AG08396 (cell line): ENCODE results near the gene FDX1.

Experiments used
- DNase-seq: peaks from one replicate; pipeline ENCODE4 v3.0.0; 2012; ENCODE audit warnings: low spot score, mixed read lengths

The FDX1 gene

DNA sequence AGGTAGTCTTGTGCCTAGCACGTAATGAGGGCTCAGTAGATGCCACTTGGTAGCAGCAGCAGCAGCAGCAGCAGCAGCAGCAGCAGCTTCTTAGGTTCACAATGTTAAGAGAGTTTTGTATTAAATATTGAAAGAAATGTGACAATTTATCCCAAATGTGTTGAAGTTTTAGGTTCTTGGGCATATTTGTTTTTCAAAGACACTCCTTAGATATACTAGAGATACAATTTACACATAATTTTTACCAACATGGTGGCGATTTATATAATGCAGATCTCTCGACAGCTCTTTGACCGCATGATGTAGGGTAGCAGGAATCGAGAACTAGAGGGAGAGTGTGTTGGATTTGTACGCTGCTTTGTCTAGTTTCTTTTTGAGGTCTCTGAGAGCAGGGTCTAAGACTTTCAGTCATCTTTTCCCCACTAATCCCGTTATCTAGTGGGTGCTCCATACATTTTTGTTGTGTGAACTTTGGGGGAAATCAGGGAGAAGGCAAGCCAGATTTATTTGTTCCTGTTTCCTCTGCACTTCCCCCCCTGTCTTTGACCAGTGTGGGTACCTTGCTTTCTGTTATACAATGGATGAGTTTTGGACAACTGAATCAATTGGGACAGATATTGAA is 1.4 kb downstream of the FDX1 start:
- peak; percentile 31 for DNase-seq

DNA sequence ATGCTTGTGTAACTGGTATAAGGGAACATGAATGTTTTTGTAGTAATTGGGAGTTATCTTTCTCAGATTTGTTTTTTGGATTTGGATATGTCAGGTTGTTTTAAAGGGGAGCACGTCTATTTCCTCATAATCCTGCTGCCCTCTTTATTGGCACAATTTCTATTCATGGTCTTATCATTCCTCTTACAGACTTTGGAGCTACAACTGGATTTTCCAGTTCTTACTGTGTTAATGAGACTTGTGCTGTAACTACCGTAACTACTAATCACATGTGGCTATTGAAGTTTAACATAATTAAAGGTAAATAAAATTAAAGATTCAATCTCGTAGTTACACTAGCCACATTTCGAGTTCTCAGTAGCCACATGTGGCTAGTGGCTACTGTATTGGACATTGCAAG is 1.9 kb downstream of the FDX1 start:
- DNase-seq = no peak

DNA sequence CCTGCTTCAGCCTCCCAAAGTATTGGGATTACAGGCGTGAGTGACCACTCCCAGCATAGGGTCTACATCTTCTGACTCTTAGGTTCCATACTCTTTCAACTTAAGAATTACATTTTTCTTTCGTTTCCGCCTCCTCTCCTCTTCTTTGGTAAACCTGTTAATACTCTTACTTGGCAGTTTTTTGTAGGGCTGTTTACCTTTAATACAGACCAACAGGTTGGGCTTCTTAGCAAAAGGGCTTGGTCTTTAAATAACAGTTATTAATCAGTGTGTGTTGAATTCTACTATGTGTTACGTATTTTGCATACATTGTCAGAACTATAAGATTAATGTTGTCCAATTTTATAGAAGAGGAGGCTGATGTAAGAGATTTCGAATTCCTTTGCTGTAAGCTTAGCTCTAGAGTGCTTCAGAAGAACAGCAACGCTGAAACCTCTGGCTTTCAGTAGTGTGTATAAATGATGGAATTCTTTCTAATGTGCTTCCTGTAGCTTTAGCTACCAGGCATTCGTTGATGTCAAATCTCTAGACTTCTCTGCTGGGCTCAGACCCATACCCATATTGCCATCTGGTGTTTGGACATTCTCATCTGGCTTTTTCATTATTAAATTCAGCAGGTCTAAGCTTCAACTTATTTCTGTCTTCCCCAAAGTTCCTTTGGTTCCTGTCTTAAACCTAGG is 3.1 kb downstream of the FDX1 start:
- DNase-seq = no peak

DNA sequence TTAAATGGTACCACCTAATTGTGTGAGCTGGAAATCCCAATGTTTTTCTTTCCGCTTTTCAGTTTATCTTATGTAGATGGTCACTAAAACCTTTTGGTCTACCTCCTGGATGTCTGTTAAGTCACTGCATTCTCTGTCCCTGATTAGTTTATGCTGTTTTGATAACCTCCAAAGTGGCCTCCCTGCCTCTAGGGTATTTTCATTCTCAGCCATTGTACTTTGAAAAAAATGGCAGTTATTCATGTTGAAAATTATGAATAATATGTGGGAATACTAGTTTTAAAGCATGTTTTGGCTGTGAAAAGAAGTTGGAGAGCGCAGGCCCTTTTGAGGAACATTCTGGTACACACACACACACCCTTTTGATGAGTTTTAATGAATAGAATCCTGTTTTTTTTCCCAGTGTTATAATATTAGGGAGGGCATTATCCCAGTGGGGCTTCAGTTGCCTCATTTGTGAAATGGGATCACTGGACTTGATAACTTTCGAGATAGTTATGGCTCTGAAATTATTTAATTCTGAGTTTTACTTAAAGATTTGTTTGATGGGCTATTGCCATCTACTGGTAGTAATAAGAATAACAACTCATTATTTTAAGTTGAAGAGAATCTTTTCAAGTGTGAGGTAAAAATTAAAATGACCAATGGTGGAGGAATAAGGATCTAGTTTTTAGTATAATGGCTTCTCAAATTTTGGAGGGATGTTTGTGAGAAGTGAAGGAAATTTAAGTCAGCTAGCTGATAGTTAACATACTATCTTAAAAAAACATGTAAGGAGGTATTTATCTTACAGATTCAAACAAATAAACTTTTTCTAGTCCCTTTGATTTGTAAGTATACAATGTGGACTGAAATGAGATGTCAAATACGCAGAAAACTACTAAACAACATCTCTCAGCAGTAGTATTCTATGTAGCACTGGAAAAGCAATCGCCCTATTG is 3.9 kb downstream of the FDX1 start:
- DNase-seq = peak; percentile 22

DNA sequence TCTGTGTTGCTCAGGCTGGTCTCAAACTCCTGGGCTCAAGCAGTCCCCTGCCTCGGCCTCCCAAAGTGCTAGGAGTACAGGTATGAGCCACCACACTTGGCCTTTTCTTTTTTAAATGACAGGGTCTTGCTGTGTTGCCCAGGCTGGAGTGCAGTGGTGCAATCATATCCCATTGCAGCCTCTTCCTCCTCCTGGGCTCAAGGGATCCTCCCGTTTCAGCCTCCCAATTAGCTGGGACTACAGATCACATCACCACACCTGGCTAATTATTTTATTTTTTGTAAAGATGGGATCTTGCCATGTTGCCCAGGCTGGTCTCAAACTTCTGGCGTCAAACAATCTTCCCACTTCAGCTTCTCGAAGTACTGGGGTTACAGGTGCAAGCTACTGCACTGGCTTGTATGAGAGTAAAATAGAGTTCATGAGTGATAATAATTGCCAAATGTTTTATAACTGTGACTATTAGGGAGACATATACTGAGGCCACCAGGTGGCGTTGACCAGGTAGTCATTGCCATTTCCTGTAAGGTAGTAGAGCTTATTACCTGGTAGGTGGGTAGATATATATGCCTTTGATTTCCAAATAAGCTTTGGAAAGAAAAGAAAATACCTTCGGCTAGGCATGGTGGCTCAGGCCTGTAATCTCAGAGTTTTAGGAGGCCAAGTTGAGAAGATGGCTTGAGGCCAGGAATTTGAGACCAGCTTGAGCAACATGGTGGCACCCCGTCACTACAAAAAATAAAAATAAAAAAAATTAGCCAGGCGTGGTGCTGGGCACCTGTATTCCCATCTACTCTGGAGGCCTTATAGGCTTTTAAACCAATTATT is 5.4 kb downstream of the FDX1 start:
- no peak for DNase-seq

DNA sequence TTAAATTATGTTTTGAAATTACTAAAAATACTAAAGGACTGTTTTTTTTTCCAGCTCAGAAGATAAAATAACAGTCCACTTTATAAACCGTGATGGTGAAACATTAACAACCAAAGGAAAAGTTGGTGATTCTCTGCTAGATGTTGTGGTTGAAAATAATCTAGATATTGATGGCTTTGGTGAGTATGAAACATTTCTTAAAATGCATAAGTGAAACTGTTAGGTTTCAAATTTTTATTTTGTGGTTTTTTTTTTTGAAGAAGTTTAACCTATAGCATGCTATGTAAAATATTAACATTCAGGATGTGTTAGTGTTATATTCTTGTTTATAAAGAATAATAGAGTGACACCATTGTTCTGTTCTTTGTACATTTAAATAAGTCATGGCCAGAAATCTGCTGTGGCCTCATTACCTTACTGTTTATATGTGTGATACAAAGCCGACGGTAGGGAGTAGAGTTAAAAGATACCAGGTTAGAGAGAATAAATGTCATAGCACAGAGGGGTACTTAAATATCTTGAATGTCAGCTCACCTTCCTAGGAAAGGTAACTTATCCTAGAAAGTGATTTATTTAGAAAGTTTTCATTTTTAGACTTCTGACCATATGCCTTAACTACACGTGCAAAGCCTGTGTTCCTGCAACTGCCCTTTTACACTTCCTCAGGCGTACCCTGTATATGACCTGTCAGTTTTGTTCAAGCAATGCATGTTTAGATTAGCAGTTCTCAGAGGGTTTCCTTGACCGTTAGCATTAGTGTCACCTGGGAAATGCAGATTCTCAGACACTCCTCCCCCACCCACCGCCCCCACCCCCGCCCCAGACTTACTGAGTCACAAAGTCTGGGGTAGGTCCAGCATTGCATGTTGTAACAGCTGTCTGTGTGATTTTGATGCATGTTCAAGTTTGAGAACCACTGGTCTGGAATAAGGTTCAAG is 6.3 kb downstream of the FDX1 start:
- DNase-seq = no peak

DNA sequence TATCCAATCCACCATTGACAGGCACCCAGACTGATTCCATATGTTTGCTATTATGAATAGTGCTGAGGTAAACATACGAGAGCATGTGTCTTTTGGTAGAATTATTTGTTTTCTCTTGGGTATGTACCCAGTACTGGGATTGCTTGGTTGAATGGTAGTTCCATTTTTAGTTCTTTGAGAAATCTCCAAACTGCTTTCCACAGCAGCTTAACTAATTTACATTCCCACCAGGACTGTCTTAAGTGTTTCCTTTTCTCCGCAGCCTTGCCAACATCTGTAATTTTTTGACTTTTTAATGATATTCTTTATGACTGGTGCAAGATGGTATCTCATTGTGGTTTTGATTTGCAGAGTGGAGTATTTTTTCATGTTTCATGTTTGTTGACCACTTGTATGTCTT is 8.3 kb downstream of the FDX1 start:
- DNase-seq = no peak

DNA sequence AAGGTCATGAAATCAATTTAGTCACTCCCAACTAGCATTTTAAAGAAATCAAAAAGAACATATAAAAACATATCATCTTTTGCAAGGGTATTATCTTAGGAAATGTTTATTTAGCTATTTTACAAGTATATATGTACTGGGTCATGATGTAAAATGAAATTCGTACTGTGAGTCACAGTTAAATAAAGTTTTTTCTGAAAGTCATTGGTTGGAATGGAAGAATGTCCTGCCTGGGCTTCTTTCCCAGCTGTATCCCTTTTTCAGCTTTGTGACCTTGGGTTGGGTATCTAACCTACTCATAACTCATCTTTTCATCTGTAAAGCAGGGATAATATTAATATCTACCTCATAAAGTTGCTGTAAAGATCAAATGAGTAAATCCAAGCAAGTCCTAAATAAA is 15.7 kb downstream of the FDX1 start:
- DNase-seq = no peak

DNA sequence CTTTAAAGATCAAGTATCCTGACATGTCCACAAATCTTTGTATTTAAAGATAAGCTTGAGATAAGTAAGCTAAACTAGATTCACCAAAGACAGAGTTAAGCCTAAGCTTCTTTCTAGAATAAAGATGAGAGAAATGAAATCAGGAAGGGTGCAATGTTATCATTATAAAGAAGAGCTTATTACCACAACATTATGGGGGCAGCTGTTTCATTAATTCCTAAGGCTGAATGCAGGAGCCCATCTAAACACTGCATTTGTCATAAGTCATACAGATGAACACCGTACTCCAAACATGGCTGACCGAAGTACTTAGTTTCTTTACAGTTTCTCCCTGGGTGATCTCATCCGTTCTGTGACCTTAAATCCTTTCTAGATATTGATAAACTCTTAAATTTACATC is 16.3 kb downstream of the FDX1 start:
- DNase-seq = no peak

DNA sequence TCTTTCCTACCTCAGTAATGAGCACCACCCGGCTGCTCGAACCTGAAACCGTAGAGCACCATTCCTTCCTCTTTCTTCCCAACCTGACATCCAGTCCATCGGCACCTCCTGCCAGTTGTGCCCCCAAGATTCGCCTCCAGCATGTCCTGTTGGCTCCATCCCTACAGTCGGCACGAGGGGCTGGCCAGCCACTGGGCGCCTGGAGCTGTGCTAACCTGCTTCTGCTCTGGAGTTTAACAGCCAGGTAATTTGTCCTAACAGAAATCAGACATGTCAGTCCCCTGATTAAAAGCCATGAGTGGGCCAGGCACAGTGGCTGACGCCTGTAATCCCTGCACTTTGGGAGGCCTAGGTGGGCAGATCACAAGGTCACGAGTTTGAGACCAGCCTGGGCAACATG is 16.8 kb downstream of the FDX1 start:
- no peak for DNase-seq

DNA sequence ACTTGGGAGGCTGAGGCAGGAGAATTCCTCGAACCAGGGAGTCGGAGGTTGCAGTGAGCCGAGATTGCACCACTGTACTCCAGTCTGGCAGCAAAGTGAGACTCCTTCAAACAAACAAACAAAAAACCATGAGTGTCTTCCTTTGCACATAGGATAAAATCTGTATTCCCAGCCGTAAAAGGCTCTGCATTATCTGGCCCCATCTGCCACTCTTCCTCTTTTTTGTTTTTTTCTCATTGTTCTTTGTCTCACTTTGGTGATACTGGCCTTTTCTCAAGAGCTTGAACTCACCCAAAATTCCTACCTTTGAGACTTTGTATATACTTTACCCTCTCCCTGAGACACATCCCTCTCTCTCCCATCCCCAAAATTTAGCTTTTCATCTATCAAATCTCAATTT is 17.6 kb downstream of the FDX1 start:
- no peak for DNase-seq

DNA sequence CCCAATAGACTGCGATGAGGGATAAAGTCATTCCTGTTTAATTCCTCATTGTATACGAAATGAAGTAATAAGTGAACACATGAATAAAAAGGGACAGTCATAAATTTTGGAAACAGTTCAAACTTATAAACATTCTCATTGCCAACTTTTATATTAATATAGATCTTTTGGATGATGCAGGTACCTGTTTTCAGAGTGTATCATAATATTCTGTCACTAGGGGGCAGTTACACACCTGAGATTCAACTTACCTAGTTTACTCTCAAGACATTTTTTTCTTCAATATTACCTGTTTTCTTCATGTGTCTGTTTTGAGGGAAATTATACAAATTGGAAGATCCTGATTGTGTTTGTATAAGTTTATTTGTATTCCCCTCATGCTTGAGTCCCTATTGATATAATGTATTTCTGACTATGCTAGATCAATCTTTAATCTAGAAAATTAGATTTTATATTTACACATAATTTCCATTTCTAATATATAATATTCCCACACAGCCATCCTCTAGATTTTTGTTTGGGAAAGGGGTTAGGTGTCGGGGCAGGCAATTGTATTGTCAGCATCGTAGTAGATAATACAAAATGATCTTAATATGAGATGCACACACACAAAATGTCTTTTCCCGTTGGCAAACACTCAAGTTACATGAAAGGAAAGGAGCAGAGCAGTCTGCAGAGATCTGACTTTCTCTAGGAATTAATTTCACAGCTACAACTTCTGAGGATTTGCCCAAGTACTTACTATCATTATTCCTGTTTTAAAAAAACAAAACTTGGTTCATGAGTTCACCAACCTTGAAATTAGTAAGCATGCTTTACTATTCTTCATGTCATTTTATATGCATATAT is 18.4 kb downstream of the FDX1 start:
- DNase-seq = no peak

DNA sequence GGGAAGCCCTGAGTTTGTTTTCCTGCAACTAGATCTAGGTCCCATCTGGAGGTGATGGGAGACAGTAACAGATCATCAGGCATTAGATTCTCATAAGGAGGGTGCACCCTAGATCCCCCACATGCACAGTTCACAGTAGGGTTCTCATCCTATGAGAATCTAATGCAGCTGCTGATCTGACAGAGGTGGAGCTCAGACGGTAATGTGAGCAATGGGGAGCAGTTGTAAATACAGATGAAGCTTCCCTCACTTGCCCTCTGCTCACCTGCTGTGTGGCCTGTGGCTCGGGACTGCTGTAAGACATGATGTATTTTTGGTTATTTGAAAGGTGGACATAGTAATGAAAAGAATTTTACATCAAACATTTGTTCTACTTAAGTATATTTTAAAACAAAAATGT is 20.5 kb downstream of the FDX1 start:
- no peak for DNase-seq

DNA sequence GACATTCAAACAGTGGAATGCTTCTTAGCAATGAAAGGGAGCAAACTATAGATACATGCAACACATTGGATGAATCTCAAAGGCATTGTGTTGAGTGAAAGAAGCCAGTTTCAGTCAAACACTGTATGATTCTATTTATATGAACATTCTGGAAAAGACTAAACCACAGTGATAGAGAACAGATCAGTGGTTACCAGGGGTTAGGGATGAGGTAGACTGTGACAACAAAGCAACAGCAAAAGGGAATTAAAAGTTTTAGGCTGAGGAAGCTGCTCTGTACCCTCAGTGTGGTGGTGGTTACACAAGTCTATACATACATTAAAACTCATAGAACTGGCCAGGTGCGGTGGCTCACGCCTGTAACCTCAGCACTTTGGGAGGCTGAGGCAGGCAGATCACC is 23.0 kb downstream of the FDX1 start:
- DNase-seq = no peak

DNA sequence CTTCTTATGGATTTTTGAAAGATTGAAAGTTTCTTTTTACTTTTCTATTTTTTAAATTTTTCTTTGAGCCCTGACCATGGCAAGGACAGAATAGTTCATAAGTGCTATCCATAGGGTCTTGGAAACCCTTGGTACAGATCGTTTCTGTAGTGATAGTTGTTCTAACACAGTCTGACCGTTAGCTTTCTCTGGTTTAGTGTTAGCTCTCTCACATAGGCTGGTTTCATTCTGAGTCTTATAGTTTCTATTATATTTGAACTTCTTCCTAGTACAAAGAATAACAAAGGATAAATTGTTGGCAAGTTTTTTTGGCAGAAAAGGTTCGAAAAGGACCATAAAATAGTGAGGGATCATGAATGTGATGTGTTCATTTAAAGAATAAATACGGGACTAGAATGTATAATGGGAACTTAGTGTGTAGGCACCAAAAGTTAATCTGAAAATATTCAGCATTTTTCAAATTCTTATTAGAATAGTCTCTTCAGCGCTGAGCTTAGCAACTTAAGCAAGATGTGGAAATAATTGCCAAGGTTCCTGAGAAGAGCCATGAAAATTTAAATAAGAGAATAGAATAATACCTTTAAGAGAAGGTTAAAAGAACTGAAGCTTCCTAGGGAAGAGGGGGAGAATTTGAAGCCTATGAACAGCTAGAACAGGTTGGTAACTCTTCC is 24.1 kb downstream of the FDX1 start:
- no peak for DNase-seq

DNA sequence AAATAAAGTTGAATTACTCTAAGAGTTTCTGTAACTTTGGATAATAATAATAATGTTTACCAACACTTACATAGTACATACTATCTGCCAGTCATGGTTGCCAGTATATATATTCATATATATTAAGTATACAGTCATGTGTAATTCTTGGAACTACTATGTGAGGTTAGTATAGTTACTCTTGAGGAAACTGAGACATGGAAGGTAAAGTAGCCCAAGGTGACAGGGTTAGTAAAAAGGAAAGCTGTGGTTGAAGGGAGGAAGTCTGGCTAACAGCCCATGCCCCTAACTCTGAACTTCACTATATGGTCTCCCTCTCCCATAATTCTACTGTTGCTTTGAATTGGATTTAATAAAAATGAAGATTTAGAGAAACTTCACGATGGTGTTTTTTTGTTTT is 24.9 kb downstream of the FDX1 start:
- DNase-seq = no peak

DNA sequence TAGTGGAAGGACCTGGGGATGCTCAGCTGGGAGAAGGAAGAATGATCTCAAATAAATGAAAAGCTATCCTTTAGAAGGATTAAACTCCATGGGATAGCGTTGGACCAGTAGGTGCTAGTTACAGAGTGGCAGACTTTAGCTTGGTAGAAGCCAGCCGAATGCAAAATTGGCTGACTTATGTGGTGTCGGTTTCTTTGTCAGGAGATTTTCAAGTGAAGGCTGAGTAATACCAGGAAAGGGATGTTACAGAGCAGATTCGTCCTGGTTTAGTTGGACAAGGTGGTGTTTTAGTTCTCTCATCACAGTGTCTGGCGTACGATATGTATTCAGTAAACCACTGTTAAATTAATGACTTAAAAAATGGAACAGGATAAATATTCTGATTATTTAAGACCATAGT is 26.0 kb downstream of the FDX1 start:
- no peak for DNase-seq

DNA sequence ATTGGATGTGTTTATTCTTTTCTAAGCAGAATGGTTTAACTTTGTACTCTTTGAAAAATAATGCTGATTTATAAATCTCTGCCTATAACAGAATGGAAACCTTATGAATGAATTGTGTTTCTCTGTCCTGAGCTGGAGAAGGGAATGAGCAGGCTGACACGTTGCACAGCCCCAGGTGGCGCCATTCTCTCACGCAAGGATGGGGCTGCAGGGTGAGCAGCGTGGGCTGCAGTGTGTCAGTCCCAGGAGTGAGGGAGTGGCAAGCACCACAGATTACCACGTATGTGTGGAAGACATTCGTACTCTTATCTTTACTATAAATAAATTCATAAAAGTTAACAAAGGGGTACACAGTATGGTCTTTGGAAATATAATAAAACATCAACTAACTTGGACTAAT is 33.4 kb downstream of the FDX1 start:
- no peak for DNase-seq

DNA sequence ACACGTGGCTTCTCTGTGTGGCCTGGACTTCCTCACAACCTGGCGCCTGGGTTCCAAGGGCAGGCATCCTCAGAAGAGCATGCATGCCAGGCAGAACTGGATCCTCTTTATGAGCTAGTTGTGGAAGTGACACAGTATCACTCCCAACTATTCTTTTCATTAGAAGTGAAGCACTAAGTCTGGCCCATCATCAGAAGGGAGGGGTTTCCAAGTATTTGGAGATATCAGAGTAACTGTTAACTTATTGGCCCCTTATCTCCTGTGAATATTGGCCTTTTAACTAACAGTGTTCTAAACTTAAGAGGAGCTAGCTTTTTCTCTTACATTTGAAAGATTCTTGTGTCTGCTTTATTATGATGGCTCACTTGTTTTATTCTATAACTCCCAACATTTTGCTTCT is 35.5 kb downstream of the FDX1 start:
- no peak for DNase-seq

DNA sequence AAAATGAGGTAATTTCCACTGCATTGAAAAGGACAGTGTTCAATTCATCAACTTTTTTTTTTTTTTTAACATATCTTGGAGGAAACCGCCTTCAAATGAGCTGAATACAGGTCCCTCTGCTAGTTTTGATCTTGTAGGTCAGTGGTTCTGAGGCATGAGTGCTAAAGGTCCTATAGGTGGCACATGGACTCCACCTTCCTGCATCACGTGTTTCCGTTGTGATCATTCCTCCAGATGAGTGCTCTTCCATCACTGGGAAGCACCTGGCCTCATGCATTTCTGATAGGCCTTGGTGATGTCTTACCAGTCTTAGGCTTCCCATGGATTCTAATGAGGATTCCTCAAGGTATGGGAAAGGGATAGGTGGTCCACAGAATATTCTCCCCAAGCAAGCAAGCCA is 37.8 kb downstream of the FDX1 start:
- DNase-seq = no peak
